Measurements from ENCODE around the gene ARL5C.

ARL5C gene, protein sequence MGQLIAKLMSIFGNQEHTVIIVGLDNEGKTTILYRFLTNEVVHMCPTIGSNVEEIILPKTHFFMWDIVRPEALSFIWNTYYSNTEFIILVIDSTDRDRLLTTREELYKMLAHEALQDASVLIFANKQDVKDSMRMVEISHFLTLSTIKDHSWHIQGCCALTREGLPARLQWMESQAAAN

DNA sequence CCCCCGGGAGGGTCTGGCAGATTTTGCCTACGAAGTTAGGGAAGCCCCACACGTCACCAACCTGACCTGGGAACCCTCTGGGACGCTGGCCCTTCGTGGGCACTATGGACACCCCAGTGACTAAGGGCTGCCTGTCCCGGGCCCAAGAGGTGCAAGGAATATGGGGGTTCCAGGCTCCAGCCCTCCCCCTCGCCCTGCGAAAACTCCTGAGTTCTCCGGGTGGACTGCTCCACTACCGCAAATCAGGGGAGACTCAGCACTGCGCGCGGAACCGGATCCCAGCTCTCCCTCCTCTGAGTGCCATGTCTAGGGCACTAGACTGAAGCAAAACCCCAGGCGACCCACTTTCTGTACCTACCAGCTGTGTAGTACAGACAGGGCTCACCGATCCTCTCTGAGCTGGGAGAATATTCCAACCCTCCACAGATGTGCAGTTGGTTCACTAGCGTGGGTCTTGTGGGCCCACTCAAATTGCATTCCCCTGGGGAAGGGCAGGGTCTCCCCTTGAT lies at the start of gene ARL5C:
Gene ARL5C, minus strand, starts transcription at position 321 of the 509 bp plus-strand sequence. CDS start 401 bp downstream, outside the sequence.
- Histone ChIP-seq H3K27ac (peak within 1 kb of the TSS in 11 of 21 experiments; percentile 6 to 69 (median 44)), H3K4me3 (peak within 1 kb of the TSS; percentile 10 to 44 (median 36))

DNA sequence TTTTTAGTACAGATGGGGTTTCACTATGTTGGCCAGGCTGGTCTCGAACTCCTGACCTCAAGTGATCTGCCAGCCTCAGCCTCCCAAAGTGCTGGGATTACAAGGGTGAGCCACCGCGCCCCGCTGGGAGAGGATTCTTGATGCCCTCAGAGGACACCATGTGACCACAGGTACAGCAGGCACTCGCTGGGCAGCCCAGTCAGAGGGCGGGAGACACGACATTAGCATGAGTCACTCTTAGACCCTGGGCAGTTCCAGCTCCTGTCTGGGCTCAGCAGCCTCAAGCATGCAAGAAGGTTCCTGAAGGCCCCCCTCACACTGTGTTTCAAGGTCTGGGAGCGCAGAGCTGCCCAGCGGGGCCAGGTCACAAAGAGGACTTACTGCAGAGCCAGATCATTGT lies 47.9 kb upstream of the ARL5C start:
- Histone ChIP-seq H3K4me3 (no peak overlapping the region), H3K27ac (peak overlapping the region in 1 of 21 experiments; percentile 2)

DNA sequence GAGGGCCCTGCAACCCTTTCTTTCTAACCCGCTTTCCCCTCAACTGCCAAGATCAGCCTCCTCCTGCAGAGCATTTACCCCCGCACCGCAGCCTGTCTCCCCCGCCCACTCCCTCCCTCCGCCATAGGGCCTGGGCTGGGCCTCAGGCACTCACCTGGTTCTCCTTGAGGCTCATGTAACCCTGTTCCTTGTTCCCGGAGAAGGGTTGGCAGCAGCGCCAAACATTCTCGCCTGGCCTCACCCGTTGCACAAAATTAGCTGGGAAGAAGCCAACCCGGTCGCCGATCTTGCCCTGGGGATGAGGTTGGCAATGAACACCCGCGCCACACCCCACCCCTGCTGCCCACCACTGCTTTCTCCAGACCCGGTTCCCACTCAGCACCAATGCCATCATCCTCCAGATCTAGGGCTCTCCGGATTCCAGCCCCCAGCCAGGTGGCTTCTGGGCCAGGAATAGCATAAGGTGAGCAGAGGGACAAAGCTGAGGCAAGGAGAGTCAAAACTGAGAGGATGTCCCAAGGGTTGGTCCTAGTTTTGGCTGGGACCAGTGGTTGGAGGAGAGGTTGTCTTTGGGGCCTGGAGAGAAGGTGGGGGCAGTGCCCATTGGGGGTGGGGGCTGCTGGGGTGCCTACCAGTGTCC lies 47.0 kb upstream of the ARL5C start:
- peak overlapping the region in 10 of 21 experiments; percentile 1 to 69 (median 48) for H3K27ac ChIP-seq

DNA sequence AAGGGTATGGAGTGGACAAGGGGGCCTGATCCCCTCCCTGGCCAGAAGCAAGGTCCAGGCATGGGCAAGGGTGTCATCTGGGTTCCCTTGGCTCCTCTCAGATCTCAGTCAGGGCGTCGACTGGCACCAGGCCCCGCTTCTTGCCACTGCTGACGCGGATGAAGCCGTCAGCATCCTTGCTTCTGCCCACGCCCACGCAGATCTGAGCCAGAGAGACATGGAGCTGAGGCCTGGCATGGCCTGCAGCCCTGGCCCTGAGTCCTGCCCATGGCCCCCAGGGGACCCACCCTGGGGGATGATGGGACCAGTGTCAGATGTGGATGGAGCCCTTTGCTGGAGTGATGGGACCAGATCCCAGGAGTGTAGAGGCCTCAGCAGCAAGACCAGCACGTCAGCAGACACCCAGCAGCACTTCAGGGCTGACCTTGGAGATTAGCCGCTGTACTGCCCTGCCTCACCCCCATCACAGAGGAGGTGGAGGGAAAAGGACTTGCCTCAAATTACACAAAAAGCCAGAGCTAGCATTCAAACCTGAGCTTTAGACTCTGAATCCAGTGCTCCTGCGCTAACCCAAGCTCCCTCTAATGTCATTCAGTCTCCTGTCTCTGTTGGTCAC lies 46.3 kb upstream of the ARL5C start:
- H3K27ac ChIP-seq, result peak overlapping the region in 12 of 21 experiments; percentile 9 to 69 (median 38)

More for the DNA sequence above, 47.0 kb upstream of the ARL5C start:
- no peak overlapping the region for H3K4me3 ChIP-seq

DNA sequence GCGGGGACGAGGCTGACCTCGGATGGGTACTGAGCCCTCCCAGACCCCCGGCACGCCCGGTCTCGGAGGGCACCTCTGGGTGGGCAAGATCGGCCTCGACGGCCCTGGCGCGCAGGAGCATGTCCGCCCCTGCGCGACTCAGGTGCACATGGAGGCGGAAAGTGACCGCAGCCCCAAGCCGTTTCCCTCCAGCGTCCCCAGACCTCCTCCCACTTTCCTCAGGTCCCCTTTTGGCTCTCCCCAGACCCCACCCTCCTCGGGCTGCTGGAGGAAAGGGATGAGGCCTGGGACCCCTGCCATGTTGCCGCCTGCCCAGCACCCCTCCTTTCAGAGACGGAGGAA lies 44.1 kb upstream of the ARL5C start:
- Histone ChIP-seq H3K27ac (peak overlapping the region in 14 of 21 experiments; percentile 2 to 78 (median 61)), H3K4me3 (peak overlapping the region in 6 of 7 experiments; percentile 22 to 39 (median 26))

More for the DNA sequence above, 46.3 kb upstream of the ARL5C start:
- H3K4me3 ChIP-seq, result no peak overlapping the region

DNA sequence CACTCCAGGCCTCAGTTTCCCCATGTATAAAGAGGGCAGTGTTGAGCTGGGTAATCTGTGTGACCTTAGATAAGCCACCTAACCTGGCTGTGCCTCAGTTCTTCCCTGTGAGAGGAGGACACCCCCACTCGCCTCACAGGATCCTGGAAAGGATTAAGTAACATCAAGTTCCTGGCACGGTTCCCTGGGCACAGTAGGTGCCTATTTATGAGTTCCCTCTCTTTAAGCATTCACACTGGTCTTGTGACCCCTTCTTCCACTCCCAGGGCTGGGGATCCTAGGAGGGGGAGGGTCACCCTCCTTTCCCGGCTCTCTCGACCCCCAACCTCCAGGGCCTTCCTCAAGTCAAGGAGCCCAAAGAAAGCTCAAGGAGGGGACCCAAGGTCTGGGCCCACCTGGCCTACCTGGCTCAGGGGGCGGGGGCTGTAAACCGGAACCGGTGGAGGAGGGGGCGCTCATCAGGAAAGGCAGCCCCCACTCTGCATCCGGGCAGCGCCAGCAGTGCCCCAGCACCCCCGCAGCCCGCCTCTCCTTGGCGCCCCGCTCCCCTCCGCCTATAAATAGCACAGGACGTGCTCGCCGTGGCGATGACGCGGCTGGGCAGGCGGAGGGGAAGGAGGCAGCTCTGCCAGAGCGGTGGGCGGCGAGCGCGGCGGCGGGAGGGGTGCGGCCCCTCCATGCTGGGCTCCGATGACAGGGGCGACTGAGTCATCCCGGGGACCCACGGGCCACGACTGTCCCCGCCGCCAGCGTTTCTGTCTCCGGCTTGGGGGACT lies 43.5 kb upstream of the ARL5C start:
- Histone ChIP-seq H3K27ac (peak overlapping the region in 16 of 21 experiments; percentile 3 to 78 (median 48)), H3K4me3 (peak overlapping the region in 6 of 7 experiments; percentile 22 to 39 (median 26))

DNA sequence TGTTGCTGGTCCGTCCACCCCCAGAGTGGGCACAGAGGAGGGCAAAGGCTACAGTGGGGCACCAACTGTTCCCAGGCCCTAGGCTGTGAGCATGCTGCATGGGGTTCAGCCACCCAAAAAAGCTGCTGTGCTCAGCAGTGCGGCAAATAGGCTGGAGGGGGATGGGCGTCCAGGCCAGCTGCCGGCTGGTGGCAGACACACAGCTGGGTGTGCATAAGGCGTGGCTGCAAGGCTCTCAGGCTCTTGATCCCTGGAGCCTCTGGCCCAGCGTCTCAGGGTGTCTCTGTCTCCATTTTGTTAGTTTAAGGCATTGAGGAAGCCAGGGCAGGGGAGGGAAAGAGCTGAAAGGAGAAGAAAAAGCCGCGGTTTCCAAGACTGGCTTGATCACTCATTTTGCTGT lies 42.9 kb upstream of the ARL5C start:
- peak overlapping the region in 14 of 21 experiments; percentile 3 to 78 (median 48) for H3K27ac ChIP-seq
- no peak overlapping the region for H3K4me3 ChIP-seq

DNA sequence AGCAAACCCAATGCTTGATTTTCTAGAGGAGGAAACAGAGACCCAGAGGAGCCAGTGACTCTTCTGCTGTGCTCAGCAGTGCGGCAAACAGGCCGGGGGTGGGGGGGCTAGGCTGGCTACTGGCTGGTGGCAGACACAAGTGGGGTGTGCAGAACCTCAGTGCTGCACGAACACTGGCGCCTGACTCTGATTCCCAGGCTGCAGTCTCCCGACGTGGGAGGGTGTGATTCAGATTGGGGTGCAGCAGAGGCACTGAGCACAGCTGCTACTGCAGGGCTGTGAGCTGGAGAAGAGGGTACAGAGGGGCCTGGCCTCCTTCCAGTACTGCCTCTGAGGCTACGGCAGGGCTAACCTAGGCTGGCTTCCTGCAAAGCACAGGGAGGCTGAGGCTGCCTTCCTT lies 42.2 kb upstream of the ARL5C start:
- H3K27ac ChIP-seq, result peak overlapping the region in 4 of 21 experiments; percentile 21 to 78 (median 71)
- no peak overlapping the region for H3K4me3 ChIP-seq

DNA sequence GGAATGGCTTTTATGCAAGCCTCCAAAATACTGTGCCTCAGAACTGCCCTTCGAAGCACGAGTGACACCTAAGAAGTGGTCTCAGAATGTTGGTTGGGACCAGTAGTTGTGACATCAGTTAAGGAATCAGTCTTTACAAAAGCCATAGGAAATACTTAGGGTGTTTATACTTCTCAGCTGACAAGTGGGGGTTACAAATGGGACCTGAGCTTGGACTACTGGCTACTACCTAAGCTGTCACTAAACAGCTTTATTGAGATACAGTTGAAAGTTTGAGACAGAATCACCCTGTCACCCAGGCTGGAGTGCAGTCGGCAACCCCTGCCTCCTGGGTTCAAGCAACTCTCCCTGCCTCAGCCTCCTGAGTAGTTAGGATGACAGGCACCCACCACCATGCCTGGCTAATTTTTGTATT lies 39.2 kb upstream of the ARL5C start:
- Histone ChIP-seq H3K27ac (no peak overlapping the region), H3K4me3 (no peak overlapping the region)

DNA sequence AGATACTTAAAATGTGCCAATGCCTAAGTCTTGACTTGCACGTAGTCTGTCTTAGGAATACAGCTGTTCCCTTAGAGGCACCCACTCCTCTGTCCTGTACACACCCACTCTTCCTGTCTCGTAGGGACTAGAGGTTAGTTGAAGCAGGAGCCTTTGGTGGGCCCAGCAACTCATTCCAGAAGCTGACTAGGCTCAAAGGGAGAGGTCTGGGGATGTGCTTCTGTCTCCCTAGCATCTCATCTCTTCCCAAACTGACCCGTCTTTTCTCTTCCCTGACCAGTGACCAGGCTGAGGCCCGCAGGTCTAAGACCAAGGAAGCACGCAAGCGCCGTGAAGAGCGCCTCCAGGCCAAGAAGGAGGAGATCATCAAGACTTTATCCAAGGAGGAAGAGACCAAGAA lies 38.3 kb upstream of the ARL5C start:
- Histone ChIP-seq H3K27ac (no peak overlapping the region), H3K4me3 (no peak overlapping the region)

DNA sequence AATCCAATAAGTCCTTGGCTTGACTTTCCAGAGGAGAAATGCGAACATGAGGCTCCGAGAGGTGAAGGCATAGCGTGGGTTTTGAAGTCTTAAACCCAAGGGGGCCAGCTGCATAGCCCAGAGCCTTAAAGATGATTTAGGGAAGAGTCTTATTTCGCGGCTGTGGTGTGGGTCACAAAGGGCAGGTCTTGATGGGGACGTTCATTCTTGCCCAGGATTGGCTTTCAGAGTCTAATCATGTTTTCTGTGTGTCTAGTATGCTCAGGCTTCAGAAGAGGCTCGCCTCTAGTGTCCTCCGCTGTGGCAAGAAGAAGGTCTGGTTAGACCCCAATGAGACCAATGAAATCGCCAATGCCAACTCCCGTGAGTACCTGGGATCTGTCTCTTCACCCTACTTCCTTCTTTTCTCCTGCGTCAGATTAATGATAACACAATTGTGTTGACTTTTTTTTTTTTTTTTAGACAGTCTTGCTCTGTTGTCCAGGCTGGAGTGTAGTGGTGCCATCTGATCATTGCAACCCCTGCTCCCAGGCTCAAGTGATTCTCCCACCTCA lies 35.1 kb upstream of the ARL5C start:
- peak overlapping the region; percentile 77 to 96 (median 83) for H3K4me3 ChIP-seq

DNA sequence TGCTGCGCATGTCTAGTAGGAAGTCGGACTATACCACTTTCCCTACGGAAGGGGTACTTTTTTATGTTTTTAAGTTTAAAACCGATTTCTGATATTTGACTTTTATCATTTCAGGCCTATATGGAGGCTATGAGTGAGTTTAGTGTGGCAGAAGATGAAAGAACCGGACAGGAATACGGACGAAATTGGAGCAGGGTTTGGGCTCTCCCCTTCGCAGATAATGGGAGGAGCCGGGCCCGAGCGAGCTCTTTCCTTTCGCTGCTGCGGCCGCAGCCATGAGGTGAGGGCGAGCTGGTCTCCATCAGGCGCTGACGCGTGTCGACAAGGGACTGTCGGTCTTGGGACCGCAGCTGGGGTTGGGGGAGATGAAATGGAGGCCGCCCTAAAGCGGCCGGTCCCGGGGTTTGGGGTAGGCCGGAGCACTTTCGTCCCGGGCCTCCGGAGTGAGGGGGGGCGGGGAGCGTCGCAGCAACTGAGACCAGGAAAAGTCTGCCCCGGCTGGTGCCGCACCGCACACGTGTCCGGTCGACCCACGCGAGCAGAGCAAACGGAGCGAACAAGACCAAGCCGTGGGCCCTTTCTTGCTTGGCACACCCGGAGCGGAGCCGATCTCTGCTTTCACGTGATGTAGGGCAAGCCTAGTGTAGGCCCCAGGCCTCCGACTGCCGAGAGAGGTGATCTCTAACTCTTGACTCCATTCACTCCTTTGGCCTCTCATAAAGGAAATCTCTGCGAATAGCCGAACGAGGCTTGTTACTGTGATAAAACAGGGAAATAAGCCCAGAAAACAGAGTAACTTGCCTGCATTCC lies 34.3 kb upstream of the ARL5C start, which contains the start of gene RPL19:
Gene RPL19, plus strand, starts transcription at position 214 of the 810 bp plus-strand sequence. Its CDS starts 62 bp downstream, at position 276.
- peak within 1 kb of the TSS; percentile 77 to 96 (median 83) for H3K4me3 ChIP-seq

More for the DNA sequence above, 35.1 kb upstream of the ARL5C start:
- peak overlapping the region in 20 of 21 experiments; percentile 95 to 100 (median 99) for H3K27ac ChIP-seq

DNA sequence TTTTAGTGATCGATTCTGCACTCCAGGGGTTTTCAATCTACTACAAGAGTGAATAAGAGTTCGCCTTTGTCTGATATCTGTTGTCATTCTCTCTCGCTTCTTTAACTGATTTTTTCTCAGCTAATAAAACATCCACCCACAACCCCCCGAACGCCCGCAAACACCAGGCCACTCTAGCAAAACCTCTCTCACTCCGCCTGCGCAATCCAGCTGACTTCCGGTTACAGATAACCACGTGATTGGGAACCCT lies 33.8 kb upstream of the ARL5C start:
- H3K4me3 ChIP-seq, result peak overlapping the region; percentile 77 to 96 (median 83)
- H3K27ac ChIP-seq, result peak overlapping the region; percentile 95 to 100 (median 99)

More for the DNA sequence above, 34.3 kb upstream of the ARL5C start, which contains the start of gene RPL19:
- H3K27ac ChIP-seq, result peak within 1 kb of the TSS; percentile 95 to 100 (median 99)

DNA sequence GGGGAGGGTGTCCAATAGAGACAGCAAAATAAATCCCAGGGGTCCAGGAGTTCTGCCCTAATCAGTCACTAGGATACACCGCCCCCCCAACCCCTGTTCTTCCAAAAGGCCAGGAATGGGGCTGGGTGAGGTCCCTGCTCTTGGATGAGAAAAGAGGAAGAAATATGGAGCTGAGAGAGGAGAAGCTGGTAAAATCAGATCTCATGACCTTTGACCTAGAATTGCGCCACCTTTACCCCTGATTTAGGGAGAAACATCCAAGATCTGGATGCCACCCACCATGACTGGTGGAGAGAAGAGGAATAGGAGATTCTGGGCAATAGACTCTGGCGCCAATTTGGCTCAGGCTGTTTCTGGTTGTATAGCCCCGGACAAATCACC lies 32.2 kb upstream of the ARL5C start:
- H3K4me3 ChIP-seq, result peak overlapping the region in 3 of 7 experiments; percentile 60 to 74 (median 69)
- peak overlapping the region in 16 of 21 experiments; percentile 7 to 100 (median 82) for H3K27ac ChIP-seq

DNA sequence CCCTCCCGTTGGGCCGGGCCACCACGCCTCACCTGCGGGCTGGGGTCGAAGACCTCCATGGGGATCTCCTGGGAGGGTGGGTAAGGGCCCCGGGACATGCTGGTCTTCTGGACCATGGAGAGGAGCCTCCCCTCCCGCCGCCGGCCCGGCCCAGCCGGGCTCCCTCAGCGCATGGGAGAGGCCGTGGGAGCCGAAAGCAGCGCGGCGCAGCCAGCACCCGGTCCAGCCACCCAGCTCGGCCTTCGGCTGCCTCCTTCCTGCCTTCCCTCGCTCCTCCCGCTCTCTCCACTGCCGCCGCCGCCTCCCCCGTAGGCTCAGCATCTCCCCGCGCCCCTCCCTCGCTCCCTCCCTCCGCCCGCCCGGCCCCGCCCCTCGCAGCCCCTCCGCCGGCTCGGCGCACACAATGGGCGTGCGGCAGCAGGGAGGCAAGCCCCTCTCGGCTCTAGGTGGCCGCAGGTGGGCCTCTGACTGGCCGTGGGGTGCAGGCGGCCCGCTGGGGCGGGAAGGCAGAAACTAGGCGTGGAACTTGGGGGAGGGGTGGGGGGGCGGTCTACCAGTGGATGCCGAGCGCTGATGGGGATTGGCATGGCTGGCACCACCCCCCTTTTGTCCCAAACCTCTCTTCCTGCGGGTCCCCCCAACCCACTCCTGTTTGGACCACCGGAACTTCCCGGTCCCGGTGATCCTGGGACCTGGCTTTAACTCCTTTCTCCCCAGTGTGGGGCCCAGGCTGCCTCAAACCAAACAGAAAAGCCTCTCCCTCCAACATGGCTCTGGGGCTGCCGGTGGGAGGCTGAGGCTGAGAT lies 31.6 kb upstream of the ARL5C start, which contains the start of gene CACNB1:
Gene CACNB1, minus strand, starts transcription at position 290 of the 806 bp plus-strand sequence. Its CDS starts 174 bp downstream, at position 116.
- Histone ChIP-seq H3K4me3 (peak within 1 kb of the TSS; percentile 50 to 78 (median 69)), H3K27ac (peak within 1 kb of the TSS in 20 of 21 experiments; percentile 7 to 100 (median 80))

DNA sequence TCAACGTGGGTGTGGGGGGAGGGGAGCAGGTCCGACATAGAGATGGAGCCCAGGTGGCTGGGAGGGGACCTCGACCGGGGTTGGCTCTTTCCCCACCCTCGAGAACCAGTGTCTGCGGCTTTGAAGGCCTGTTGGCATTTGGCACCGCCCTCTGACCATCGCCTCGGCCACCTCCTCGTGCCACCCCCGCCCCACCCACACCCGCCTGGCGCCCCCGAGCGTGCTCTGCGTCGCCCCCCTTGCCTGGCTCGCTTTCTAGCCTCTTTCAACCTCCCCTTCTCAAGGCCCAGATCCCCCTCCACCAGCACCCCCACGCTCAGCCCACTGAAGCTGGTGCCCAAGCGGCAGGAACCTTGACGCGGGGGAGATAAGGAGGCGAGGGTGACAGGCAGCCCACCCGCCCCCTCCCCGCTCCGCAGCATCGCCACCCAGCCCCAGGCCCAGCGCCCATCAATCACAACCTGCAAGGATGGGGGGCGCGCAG lies 30.9 kb upstream of the ARL5C start:
- Histone ChIP-seq H3K27ac (peak overlapping the region in 20 of 21 experiments; percentile 7 to 100 (median 80)), H3K4me3 (peak overlapping the region; percentile 50 to 78 (median 69))

DNA sequence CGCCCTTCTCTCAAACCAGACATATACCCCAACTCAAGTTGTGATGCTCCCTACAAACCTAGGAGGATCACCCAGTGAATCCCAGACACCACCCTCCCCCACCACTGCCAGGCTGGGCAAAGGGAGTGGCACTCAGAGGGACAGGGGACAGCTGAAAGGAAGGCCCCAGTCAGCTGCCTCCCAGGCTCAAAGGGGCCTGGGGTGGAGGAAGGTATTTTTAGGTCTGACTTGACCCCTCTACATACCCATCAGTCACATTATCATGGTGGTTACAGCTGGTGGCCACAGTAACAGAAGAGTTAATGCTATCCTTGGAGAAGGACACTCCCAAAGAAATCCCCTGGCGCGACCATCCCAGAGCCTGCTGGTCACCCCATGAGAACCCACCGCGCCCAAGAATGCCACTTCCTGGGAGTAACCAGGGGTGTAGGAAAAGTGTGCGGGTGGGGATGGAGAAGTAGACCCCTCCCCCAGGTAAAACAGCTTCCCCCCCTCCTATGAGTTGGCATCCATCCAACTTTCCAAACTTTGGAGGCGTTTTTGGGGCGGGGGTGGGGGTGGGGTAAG lies 30.4 kb upstream of the ARL5C start:
- peak overlapping the region in 15 of 21 experiments; percentile 69 to 100 (median 83) for H3K27ac ChIP-seq
- H3K4me3 ChIP-seq, result peak overlapping the region; percentile 50 to 78 (median 69)
